Neutrophil (primary cell): ENCODE results near the gene SHISAL2A.

Experiments
- H3K27ac ChIP-seq: fragments of 200-600 bp; sonication (generic); 2 replicates; pipeline ENCODE4 v1.5.1; 2016; ENCODE audit warnings: mild to moderate bottlenecking, moderate library complexity
- H3K27me3 ChIP-seq: fragments of 200-600 bp; sonication (generic); 2 replicates; pipeline ENCODE4 v1.6.0; 2016; ENCODE audit warnings: mild to moderate bottlenecking
- H3K36me3 ChIP-seq: fragments of 200-600 bp; sonication (generic); 2 replicates; pipeline ENCODE4 v1.5.1; 2017
- H3K4me1 ChIP-seq, 2 experiments: fragments of 200-600 bp in 1 of 2; sonication (generic) in 1 of 2; 1 replicate in 1 of 2; 2 replicates in 1 of 2; pipeline versions ENCODE4 v1.5.1 to v1.6.1; 2013 to 2016; ENCODE audit warnings: low read depth in 1 of 2, low read length in 1 of 2, mild to moderate bottlenecking in 1 of 2, moderate library complexity in 1 of 2; ENCODE audit not compliant: control insufficient read depth in 1 of 2, insufficient read depth in 1 of 2
- H3K4me3 ChIP-seq, 2 experiments: fragments of 200-600 bp in 1 of 2; sonication (generic) in 1 of 2; 1 replicate in 1 of 2; 2 replicates in 1 of 2; pipeline ENCODE4 v1.5.1; 2013 to 2016; ENCODE audit warnings: low read depth in 1 of 2, low read length in 1 of 2, mild to moderate bottlenecking in 1 of 2, moderate library complexity in 1 of 2
- H3K9me3 ChIP-seq: fragments of 200-600 bp; sonication (generic); 2 replicates; pipeline ENCODE4 v1.5.1; 2016
- CTCF ChIP-seq: fragments of 200-600 bp; sonication (generic); IDR thresholded peaks from 2 replicates; pipeline ENCODE4 v1.5.1; 2016; ENCODE audit warnings: antibody characterized with exemption

SHISAL2A gene

GRCh38 chr1:52599236-52599635 is 33.7 kb upstream of the SHISAL2A start:
- no peaks in the 10 kb centered on the region for H3K9me3 ChIP-seq
- H3K27me3 ChIP-seq: no peaks in the 10 kb centered on the region
- no peak overlapping the region for H3K4me3 ChIP-seq
- no peak for TF ChIP-seq CTCF
- peaks cover 18 to 20% of the 10 kb centered on the region in 2 experiments for H3K4me1 ChIP-seq
- H3K36me3 ChIP-seq: no peaks in the 10 kb centered on the region
- H3K27ac ChIP-seq: no peak overlapping the region

GRCh38 chr1:52600533-52601179 is 32.3 kb upstream of the SHISAL2A start:
- H3K9me3 ChIP-seq: no peaks in the 10 kb centered on the region
- no peaks in the 10 kb centered on the region for H3K36me3 ChIP-seq
- H3K27me3 ChIP-seq: no peaks in the 10 kb centered on the region
- TF ChIP-seq CTCF: no peak
- no peak overlapping the region for H3K27ac ChIP-seq
- peaks cover 16 to 20% of the 10 kb centered on the region in 2 experiments for H3K4me1 ChIP-seq
- no peak overlapping the region for H3K4me3 ChIP-seq

GRCh38 chr1:52601519-52601918 is 31.4 kb upstream of the SHISAL2A start:
- no peaks in the 10 kb centered on the region for H3K27me3 ChIP-seq
- peak overlapping the region in 1 of 2 experiments; percentile 71 for H3K4me3 ChIP-seq
- H3K9me3 ChIP-seq: no peaks in the 10 kb centered on the region
- H3K27ac ChIP-seq: no peak overlapping the region
- TF ChIP-seq CTCF: no peak
- peaks cover under 1% of the 10 kb centered on the region for H3K36me3 ChIP-seq
- peaks cover 16 to 20% of the 10 kb centered on the region in 2 experiments for H3K4me1 ChIP-seq

- H3K4me1 ChIP-seq: peaks cover 16 to 20% of the 10 kb centered on the region in 2 experiments
- TF ChIP-seq CTCF: no peak
- no peak within 1 kb of the TSS for H3K27ac ChIP-seq
Measured at GRCh38 chr1:52601991-52602855, 30.7 kb upstream of the SHISAL2A start, which contains the start of gene GPX7. Gene GPX7, plus strand, starts transcription at chr1:52602371. Its CDS starts 39 bp downstream, at chr1:52602410.

GRCh38 chr1:52602856-52603600 is 29.9 kb upstream of the SHISAL2A start:
- Histone ChIP-seq H3K36me3 (peaks cover 12% of the 10 kb centered on the region), H3K9me3 (no peaks in the 10 kb centered on the region)
- no peak for TF ChIP-seq CTCF

More at GRCh38 chr1:52601991-52602855, 30.7 kb upstream of the SHISAL2A start, which contains the start of gene GPX7:
- Histone ChIP-seq H3K36me3 (peaks cover 8% of the 10 kb centered on the region), H3K9me3 (no peaks in the 10 kb centered on the region), H3K27me3 (no peaks in the 10 kb centered on the region), H3K4me3 (peak within 1 kb of the TSS; percentile 59 to 71)

More at GRCh38 chr1:52602856-52603600, 29.9 kb upstream of the SHISAL2A start:
- Histone ChIP-seq H3K4me1 (peaks cover 16 to 20% of the 10 kb centered on the region in 2 experiments), H3K4me3 (peak overlapping the region; percentile 59 to 71), H3K27me3 (no peaks in the 10 kb centered on the region), H3K27ac (no peak overlapping the region)
